Measurements from ENCODE around the gene NXPH1. TPM values are rescaled to one million over a fixed set of nuclear protein-coding genes. Genes with fewer than 3 reads are reported as not detected.

The NXPH1 gene
- polyA plus RNA-seq, 1 experiment: not detected

- ChIA-PET POLR2A (no interaction called here), CTCF (no interaction called here)
- H3K4me3 ChIP-seq (ENCODE audit: low read depth, low read length): no peak overlapping the region
- H3K36me3 ChIP-seq (ENCODE audit: control insufficient read depth, insufficient read depth, low read length): no peaks in the 10 kb centered on the region
- TF ChIP-seq CTCF (IDR thresholded peaks at IDR 0.05; ENCODE audit: insufficient read depth, low read depth, low read length): no peak
- no peaks in the 10 kb centered on the region for H3K27me3 ChIP-seq (ENCODE audit: control insufficient read depth, insufficient read depth, low read length)
- no peak for DNase-seq (ENCODE audit: low read depth)
These were observed 57.1 kb downstream of the NXPH1 start for GRCh38 chr7:8490391-8491045.

GRCh38 chr7:8491106-8491505 is 57.7 kb downstream of the NXPH1 start:
- ChIA-PET CTCF (no interaction called here), POLR2A (no interaction called here)
- H3K27me3 ChIP-seq (ENCODE audit: control insufficient read depth, insufficient read depth, low read length): no peaks in the 10 kb centered on the region
- TF ChIP-seq CTCF (IDR thresholded peaks at IDR 0.05; ENCODE audit: insufficient read depth, low read depth, low read length): no peak
- H3K36me3 ChIP-seq (ENCODE audit: control insufficient read depth, insufficient read depth, low read length): no peaks in the 10 kb centered on the region
- no peak overlapping the region for H3K4me3 ChIP-seq (ENCODE audit: low read depth, low read length)
- DNase-seq (ENCODE audit: low read depth): no peak

GRCh38 chr7:8491544-8492489 is 58.4 kb downstream of the NXPH1 start:
- Histone ChIP-seq H3K4me3 (ENCODE audit: low read depth, low read length) (no peak overlapping the region), H3K27me3 (ENCODE audit: control insufficient read depth, insufficient read depth, low read length) (no peaks in the 10 kb centered on the region), H3K36me3 (ENCODE audit: control insufficient read depth, insufficient read depth, low read length) (no peaks in the 10 kb centered on the region)
- ChIA-PET POLR2A (no interaction called here), CTCF (no interaction called here)
- no peak for DNase-seq (ENCODE audit: low read depth)
- no peak for TF ChIP-seq CTCF (IDR thresholded peaks at IDR 0.05; ENCODE audit: insufficient read depth, low read depth, low read length)

GRCh38 chr7:8499128-8499527 is 65.7 kb downstream of the NXPH1 start:
- no peak overlapping the region for H3K4me3 ChIP-seq (ENCODE audit: low read depth, low read length)
- POLR2A ChIA-PET: no interaction called here
- no peaks in the 10 kb centered on the region for H3K36me3 ChIP-seq (ENCODE audit: control insufficient read depth, insufficient read depth, low read length)
- no peak for TF ChIP-seq CTCF (IDR thresholded peaks at IDR 0.05; ENCODE audit: insufficient read depth, low read depth, low read length)
- DNase-seq (ENCODE audit: low read depth): no peak
- no peaks in the 10 kb centered on the region for H3K27me3 ChIP-seq (ENCODE audit: control insufficient read depth, insufficient read depth, low read length)
- CTCF ChIA-PET: no interaction called here

- no peak for TF ChIP-seq CTCF (IDR thresholded peaks at IDR 0.05; ENCODE audit: insufficient read depth, low read depth, low read length)
- ChIA-PET POLR2A (no interaction called here), CTCF (interaction anchor here (1.2 kb wide), 1 partner anchor 12 kb away, joined by 3 read pairs; no protein-coding TSS in a partner anchor)
- Histone ChIP-seq H3K27me3 (ENCODE audit: control insufficient read depth, insufficient read depth, low read length) (no peaks in the 10 kb centered on the region), H3K36me3 (ENCODE audit: control insufficient read depth, insufficient read depth, low read length) (no peaks in the 10 kb centered on the region), H3K4me3 (ENCODE audit: low read depth, low read length) (no peak overlapping the region)
- DNase-seq (ENCODE audit: low read depth): no peak
These were observed 66.9 kb downstream of the NXPH1 start for GRCh38 chr7:8500286-8500685.
